Measurements from ENCODE around the gene ORAI3. TPM values are rescaled to one million over a fixed set of nuclear protein-coding genes. Genes with fewer than 3 reads are reported as not detected.

ORAI3 gene
- total RNA-seq, result 10 to 100 TPM; 68.6 to 75.0 TPM
- polyA plus RNA-seq (ENCODE audit: insufficient read depth, low read depth, low replicate concordance), result 29.1 TPM
- long read RNA-seq, donor 1, transcript ORAI3-201 (2 exons, 2,206 nt), result major isoform, 11 of 14 reads
- long read RNA-seq, donor 1, partial matches to known transcripts, result 0 of 14 reads
- long read RNA-seq, donor 1, other reads (novel, unspliced or antisense), result 0 of 14 reads
- long read RNA-seq, donor 2, transcript ORAI3-201 (2 exons, 2,206 nt), result major isoform, 21 of 25 reads
- long read RNA-seq, donor 2, partial matches to known transcripts, result 0 of 25 reads
- long read RNA-seq, donor 2, other reads (novel, unspliced or antisense), result 0 of 25 reads

- peak; percentile 14 for TF ChIP-seq POLR2A (IDR thresholded peaks at IDR 0.05)
- TF ChIP-seq, protein P1, sequence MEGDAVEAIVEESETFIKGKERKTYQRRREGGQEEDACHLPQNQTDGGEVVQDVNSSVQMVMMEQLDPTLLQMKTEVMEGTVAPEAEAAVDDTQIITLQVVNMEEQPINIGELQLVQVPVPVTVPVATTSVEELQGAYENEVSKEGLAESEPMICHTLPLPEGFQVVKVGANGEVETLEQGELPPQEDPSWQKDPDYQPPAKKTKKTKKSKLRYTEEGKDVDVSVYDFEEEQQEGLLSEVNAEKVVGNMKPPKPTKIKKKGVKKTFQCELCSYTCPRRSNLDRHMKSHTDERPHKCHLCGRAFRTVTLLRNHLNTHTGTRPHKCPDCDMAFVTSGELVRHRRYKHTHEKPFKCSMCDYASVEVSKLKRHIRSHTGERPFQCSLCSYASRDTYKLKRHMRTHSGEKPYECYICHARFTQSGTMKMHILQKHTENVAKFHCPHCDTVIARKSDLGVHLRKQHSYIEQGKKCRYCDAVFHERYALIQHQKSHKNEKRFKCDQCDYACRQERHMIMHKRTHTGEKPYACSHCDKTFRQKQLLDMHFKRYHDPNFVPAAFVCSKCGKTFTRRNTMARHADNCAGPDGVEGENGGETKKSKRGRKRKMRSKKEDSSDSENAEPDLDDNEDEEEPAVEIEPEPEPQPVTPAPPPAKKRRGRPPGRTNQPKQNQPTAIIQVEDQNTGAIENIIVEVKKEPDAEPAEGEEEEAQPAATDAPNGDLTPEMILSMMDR (IDR thresholded peaks at IDR 0.05), result no peak
- H3K36me3 ChIP-seq (ENCODE audit: low read depth, missing control alignments), result no peaks in the 10 kb centered on the region
- WGBS, 2 donors, result 0 to 1% methylated on average over 29 to 51 of the region's 70 CpGs
- intact Hi-C loops (cut with DNase I; ENCODE audit: low total_unique reads), result no loop called here
- H3K27ac ChIP-seq, result peak within 1 kb of the TSS; percentile 92 to 97
- no peaks in the 10 kb centered on the region for H3K27me3 ChIP-seq
- H3K4me3 ChIP-seq, result peak within 1 kb of the TSS; percentile 90 to 98
- H3K4me1 ChIP-seq, result peaks cover 33% of the 10 kb centered on the region
- H3K9me3 ChIP-seq, result no peaks in the 10 kb centered on the region
- peak; percentile 83 for DNase-seq
Measured at GRCh38 chr16:30948667-30949649, at the start of gene ORAI3. ORAI3 (plus strand) TSS chr16:30949068; CDS start chr16:30949290, 222 bp downstream.

GRCh38 chr16:30899794-30900193, 49.1 kb upstream of the ORAI3 start:
- H3K27me3 ChIP-seq, result no peaks in the 10 kb centered on the region
- DNase-seq, result no peak
- no peak overlapping the region for H3K4me3 ChIP-seq
- H3K36me3 ChIP-seq (ENCODE audit: low read depth, missing control alignments), result no peaks in the 10 kb centered on the region
- no peak overlapping the region for H3K27ac ChIP-seq
- no peaks in the 10 kb centered on the region for H3K9me3 ChIP-seq
- intact Hi-C loops (cut with DNase I; ENCODE audit: low total_unique reads), result no loop called here
- TF ChIP-seq, protein P1 (IDR thresholded peaks at IDR 0.05), result no peak
- TF ChIP-seq POLR2A (IDR thresholded peaks at IDR 0.05), result no peak
- WGBS, 2 donors, result 73 to 86% methylated on average over 2 of the region's 2 CpGs
- H3K4me1 ChIP-seq, result peaks cover 30% of the 10 kb centered on the region

- H3K4me1 ChIP-seq, result peaks cover 28% of the 10 kb centered on the region
- H3K27me3 ChIP-seq, result no peaks in the 10 kb centered on the region
- H3K9me3 ChIP-seq, result no peaks in the 10 kb centered on the region
- no peak overlapping the region for H3K4me3 ChIP-seq
- intact Hi-C loops (cut with DNase I; ENCODE audit: low total_unique reads), result no loop called here
- no peak for DNase-seq
- WGBS, 2 donors, result 94% methylated on average over 5 of the region's 5 CpGs
- TF ChIP-seq, protein P1 (IDR thresholded peaks at IDR 0.05), result no peak
- no peak for TF ChIP-seq POLR2A (IDR thresholded peaks at IDR 0.05)
- H3K27ac ChIP-seq, result no peak overlapping the region
- H3K36me3 ChIP-seq (ENCODE audit: low read depth, missing control alignments), result no peaks in the 10 kb centered on the region
Measured at GRCh38 chr16:30900588-30900987, 48.3 kb upstream of the ORAI3 start.

DNA sequence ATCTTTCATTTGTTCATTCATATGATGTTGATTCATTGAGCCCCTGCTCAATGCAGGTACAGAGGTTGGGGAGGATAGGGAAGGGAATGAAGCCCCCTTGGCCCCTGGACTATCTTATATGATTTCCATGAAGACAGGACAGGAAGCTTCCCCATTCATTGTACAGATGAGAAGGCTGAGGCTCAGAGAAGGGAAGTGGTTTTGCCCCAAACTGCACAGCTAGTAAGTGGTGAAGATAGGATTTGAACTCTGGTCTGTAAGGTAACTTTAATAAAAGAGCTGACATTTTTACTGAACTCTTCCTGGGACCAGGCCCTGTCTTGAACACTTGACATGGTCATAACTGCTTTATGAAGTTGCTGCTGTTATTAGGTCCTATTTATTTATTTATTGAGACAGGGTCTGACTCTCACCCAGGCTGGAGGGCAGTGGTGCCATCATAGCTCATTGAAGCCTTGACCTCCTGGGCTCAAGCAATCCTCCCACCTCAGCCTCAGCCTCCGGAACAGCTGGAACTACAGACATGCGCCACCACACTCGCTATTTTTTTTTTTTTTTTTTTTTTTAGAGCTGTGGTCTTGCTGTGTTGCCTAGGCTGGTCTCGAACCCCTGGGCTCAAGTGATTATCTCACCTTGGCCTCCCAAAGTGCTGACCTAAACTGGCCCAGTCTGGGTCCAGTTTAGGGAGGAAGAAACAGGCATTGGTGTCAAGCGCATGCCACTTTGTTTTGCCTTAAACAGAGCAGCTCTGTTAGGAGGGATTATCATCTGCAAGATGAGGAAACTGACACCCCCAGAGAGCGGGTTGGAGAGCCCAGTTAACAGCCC, 47.5 kb upstream of the ORAI3 start:
- 10 to 13% methylated on average over 5 to 6 of the region's 6 CpGs for WGBS, 2 donors
- DNase-seq, result no peak

More for the DNA sequence above, 47.5 kb upstream of the ORAI3 start:
- intact Hi-C loops (cut with DNase I; ENCODE audit: low total_unique reads), result no loop called here
- Histone ChIP-seq H3K4me3 (peak overlapping the region; percentile 52 to 56), H3K36me3 (ENCODE audit: low read depth, missing control alignments) (no peaks in the 10 kb centered on the region), H3K27me3 (no peaks in the 10 kb centered on the region), H3K27ac (peak overlapping the region; percentile 27 to 93), H3K9me3 (no peaks in the 10 kb centered on the region), H3K4me1 (peaks cover 21% of the 10 kb centered on the region)
- no peak for TF ChIP-seq POLR2A (IDR thresholded peaks at IDR 0.05)
- TF ChIP-seq, protein P1 (IDR thresholded peaks at IDR 0.05), result no peak

Data from testis (tissue), 5 donors.